HG03457 (cell line): ENCODE results near the gene SYNPR.

ENCODE experiments used
- ATAC-seq: cut with Tn5 transposase; IDR thresholded peaks from one replicate; pipeline ENCODE4 v1.9.1; 2021; ENCODE audit warnings: moderate number of reproducible peaks; ENCODE audit not compliant: unreplicated experiment

SYNPR gene

GRCh38 chr3:63462732-63463131, 184.6 kb downstream of the SYNPR start:
- ATAC-seq, result no peak

DNA sequence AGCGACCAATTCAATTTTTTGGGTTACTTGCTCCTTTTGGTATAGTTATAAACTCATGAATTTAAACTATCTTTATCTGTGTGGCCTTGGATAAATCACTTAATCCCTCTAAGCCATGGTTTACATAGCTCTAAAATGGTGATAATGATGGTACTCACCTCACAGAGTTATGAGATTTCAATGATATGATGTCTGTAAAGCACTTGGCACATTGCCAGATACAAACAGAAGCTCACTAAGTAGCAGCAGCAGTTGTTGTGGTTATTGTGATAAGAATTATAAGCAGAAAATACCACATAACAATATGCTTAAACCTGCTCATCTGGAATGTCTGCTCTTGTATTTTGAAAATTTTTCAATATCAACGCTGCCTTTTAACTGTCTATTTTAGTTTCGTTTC, 189.3 kb downstream of the SYNPR start:
- no peak for ATAC-seq

DNA sequence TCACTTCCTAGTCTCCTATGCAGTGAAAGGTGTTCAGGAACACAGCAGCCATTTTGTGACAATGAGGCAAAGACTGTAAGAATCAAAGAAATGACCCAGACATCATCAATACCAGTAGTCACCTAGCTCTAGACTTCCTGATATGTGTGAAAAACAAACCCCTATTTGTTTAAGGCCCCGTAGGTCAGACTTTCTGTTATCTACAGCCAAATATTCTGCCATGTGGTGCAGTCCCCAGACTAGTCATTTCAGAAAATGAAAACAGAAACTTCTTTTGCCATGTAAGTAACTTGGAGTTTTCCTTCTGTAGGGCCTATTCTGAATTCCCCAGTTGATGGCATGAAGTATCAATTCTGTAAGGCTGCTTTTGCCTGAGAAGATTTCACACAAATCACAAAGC, 192.6 kb downstream of the SYNPR start:
- peak; percentile 61 for ATAC-seq

DNA sequence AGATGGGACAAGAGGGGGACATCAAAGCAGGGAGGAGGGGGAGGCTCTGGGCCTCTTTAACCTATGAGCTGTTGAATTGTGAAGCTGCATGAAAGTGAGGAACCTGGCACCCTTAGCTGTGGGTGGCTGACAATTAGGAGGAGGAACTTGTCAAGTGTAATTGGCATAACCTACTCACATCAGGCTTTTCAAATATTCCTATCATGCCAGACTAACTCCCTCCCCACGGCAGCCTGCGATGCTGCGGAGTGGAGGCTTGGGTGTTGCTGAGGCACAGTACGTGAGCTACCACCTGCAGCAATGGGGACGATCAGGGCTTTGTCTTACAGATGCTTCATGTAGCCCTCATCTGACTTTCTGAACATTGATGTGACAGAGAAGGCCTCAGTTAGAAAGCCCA, 193.7 kb downstream of the SYNPR start:
- no peak for ATAC-seq

DNA sequence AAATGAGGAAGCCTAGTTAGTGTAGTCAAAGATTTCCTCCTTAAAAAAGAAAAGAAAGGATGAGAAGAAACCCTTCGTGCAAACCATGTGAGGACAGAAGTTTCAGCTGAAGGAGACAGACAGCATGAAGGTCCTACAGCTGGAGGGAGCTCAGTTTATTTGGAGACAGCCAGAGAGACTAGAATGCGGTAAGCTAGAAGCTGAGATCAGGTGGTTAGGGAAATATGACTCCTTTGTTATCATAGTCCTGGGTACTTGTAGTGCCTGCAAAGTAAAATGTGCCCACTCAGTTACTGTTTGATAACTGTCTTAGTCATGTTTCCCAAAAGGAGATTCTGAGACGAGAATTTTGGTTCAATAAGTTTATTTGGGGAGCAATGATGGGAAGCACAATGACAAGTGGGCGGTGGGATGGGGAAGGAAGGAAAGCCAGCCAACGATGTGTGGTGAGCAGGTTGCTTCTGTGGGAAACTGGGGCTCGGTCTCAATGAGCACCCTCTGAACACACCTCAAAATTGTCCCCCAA, 195.6 kb downstream of the SYNPR start:
- no peak for ATAC-seq

DNA sequence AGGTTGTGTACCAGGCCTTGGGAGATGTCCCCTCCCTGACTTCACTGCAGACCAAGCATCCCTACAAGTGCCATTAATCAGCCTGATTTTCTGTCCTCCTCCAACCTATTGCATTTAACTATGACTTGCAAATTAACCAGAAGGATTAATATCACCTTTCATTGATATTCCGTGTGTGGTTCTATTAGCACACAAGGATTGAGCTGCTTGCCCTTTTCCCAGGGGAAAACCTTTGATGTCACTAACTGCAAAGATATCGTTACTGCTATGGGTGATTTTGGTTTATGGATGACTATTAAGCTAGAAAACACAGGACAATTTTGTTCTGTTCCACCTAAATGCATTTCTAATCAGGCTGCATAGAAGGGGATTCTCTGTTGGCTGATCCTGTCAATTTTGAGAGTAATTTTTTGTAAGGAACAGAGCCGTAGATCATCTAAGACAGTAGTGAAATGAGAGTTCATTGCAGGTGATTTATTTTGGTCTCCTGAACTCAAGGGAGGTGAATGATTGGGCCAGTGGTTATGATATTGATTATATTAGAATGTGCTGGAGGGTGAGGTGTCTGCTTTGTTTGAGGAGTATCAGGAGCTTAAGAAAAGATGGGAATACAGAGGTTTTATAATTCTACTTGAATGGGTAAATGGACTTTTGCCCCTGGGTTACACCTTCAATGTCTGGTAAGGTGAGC, 196.9 kb downstream of the SYNPR start:
- no peak for ATAC-seq

- no peak for ATAC-seq
Observed at GRCh38 chr3:63477494-63478129, 199.5 kb downstream of the SYNPR start.

- ATAC-seq, result no peak
Observed at GRCh38 chr3:63478990-63479660, 201.0 kb downstream of the SYNPR start.

DNA sequence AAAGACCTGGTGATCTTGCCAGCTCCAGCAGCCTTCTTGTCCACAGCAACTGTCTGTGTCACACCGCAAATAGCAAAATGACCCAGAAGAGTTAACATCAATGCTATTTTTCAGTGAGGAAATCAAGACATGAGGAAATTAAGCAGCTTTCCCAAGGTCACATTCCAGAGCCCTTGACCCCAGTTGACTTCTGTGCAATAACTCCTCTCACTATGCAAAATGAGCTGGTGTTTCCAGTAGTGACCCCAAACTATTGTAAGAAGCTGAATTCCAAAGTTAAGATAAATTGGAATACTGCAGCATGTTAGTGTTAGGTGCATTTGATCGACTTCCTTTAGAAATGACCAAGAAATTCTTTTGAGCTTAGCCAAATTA, 201.5 kb downstream of the SYNPR start:
- ATAC-seq, result no peak

- no peak for ATAC-seq
Observed at GRCh38 chr3:63481627-63482026, 203.5 kb downstream of the SYNPR start.

- no peak for ATAC-seq
Observed at GRCh38 chr3:63482341-63482740, 204.2 kb downstream of the SYNPR start.

DNA sequence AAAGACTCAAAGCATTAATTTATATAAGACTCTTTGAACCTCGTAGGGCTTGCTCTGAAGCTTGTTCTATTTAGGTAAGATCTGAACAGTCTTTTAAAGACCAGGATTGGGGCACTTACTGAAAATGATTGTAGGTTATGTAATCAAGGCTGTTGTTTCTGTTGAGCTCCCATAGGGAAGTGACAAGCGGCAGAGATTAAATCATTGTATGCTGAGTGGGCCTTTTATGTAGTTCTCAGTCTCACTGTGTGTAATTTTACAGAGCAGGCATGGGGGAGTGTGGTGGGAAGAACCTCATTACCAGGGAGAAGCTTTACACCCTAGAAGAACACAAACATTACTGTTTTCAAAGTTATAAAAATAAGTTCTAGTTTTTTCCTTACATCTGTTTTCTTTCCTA, 214.4 kb downstream of the SYNPR start:
- ATAC-seq, result no peak

DNA sequence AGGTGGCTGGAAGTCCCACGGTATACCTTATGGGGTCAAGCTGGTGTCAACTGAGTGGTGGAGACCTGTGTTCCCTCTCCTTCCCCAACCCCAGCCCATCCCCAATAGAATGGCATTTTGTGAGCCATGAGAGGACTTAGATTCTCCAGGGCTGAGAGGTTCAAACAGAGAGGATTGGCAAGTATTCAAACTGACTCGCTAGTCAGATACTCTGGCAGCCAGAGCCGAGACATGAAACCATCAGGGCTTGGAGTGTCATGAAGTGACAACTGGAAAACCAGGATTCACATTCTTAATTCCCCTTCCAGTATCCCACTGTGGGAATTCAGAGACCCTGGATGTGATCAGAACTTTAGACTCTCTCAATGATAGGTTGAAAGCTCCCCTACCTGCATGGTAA, 215.0 kb downstream of the SYNPR start:
- no peak for ATAC-seq

- ATAC-seq, result no peak
Observed at GRCh38 chr3:63494646-63495045, 216.5 kb downstream of the SYNPR start.

DNA sequence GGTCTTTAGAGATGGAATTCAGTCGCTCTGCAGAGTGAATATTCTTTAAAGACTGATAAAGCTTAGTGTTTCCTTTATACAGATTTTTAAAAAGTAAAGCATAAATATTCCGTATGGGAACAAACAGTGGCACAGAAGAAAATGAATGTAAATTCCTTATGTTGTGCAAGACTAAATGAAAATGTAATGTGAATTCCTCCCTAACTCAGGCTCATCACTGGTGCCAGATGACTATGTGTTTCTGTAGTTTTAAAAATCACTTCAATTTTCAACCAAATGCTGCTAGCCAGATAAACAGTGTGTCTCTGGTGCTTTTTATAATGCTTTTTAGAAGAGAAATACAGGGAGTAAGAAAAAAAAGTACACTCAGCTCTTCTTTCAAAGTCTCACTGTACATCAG, 219.5 kb downstream of the SYNPR start:
- ATAC-seq, result no peak

DNA sequence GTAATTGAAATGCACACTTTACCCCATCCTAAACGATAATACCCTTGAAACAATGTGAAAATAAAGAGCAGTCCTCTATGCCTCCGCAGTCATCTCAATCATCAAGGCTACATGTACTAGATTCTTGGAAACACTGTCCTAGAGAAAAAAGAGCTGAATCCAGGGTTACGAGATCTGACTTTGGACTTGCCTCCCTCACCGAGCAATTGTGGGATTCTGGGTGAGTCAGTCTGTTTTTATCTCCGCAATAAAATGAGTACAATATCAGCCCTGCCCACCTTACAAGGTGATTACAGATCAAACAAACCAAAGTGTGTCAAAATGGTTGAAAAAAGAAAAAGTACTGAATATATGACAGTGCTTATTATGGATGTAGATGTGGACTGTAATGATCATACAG, 222.1 kb downstream of the SYNPR start:
- ATAC-seq, result no peak

- ATAC-seq, result no peak
Observed at GRCh38 chr3:63508305-63508704, 230.2 kb downstream of the SYNPR start.

DNA sequence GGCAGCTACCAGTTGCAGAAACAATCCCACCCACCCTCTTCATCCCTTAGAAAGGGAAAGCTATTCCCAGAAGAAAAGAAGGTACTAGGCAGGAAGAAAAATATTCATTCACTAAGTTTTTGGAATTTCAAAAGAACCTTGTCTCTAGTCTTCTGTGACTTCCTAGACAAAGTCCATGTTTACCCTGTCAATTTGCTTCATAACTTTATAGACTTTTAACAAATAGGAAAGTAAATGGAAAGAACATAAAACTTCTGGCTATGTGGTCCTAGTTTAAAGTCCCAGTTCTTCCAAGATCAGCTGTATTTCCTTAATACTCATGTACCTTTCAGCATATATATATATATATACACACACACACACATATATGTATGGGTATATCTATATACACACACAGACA, 230.7 kb downstream of the SYNPR start:
- ATAC-seq, result no peak

- ATAC-seq, result no peak
Observed at GRCh38 chr3:63513791-63514190, 235.7 kb downstream of the SYNPR start.

GRCh38 chr3:63514678-63515077, 236.6 kb downstream of the SYNPR start:
- no peak for ATAC-seq

- no peak for ATAC-seq
Observed at GRCh38 chr3:63519426-63519825, 241.3 kb downstream of the SYNPR start.

DNA sequence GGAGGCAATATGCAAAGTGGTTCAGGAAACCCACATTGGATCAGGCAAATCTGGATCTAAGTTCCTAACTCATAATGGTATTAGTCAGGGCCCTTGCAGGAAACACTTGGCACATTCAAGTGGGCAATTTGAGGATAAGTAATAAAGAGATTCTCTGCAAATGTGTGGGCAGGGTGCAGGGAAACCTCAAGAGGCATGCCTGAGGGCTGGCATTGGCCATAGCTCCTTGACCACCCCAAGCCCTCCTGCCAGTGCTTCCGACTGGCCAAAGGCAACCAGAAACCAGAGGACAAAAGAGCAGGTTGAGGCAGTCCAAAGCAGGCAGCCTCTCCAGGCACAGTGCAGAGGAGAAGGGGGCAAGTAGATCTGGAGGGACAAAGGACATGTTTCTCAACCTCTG, 243.5 kb downstream of the SYNPR start:
- no peak for ATAC-seq
